Fibroblast of gingiva (primary cell): ENCODE measurements around the gene SPOCK2.

Experiments used
- DNase-seq: peaks from one replicate; pipeline ENCODE4 v3.0.0-alpha.2; 2011; ENCODE audit warnings: low read depth

SPOCK2 gene

GRCh38 chr10:72030762-72031543 is 57.4 kb downstream of the SPOCK2 start:
- DNase-seq = no peak

GRCh38 chr10:72029414-72029813 is 58.9 kb downstream of the SPOCK2 start:
- DNase-seq = no peak

- no peak for DNase-seq
These were observed 60.9 kb downstream of the SPOCK2 start for GRCh38 chr10:72027498-72027897.

GRCh38 chr10:72026278-72027111 is 61.9 kb downstream of the SPOCK2 start:
- peak; percentile 11 for DNase-seq

- DNase-seq = no peak
These were observed 62.5 kb downstream of the SPOCK2 start for GRCh38 chr10:72025832-72026231.

GRCh38 chr10:72025400-72025799 is 63.0 kb downstream of the SPOCK2 start:
- DNase-seq = no peak

GRCh38 chr10:72024596-72024995 is 63.8 kb downstream of the SPOCK2 start:
- no peak for DNase-seq

- DNase-seq = no peak
These were observed 66.1 kb downstream of the SPOCK2 start for GRCh38 chr10:72022228-72022627.

- DNase-seq = no peak
These were observed 67.2 kb downstream of the SPOCK2 start for GRCh38 chr10:72020914-72021809.

- DNase-seq = no peak
These were observed 69.1 kb downstream of the SPOCK2 start for GRCh38 chr10:72019085-72019876.

- DNase-seq = no peak
These were observed 71.6 kb downstream of the SPOCK2 start for GRCh38 chr10:72016608-72017300.

GRCh38 chr10:72015841-72016240 is 72.5 kb downstream of the SPOCK2 start:
- DNase-seq = no peak

- no peak for DNase-seq
These were observed 73.4 kb downstream of the SPOCK2 start for GRCh38 chr10:72014785-72015480.

GRCh38 chr10:72014197-72014596 is 74.2 kb downstream of the SPOCK2 start:
- DNase-seq = no peak

GRCh38 chr10:72013202-72013945 is 75.0 kb downstream of the SPOCK2 start:
- DNase-seq = no peak

- no peak for DNase-seq
These were observed 75.6 kb downstream of the SPOCK2 start for GRCh38 chr10:72012796-72013195.

- no peak for DNase-seq
These were observed 76.3 kb downstream of the SPOCK2 start for GRCh38 chr10:72011976-72012512.

- no peak for DNase-seq
These were observed 76.9 kb downstream of the SPOCK2 start for GRCh38 chr10:72011468-72011867.

- no peak for DNase-seq
These were observed 77.3 kb downstream of the SPOCK2 start for GRCh38 chr10:72011016-72011415.
